ENCODE data around the gene CCL4L2. TPM values are rescaled to one million over a fixed set of nuclear protein-coding genes. Genes with fewer than 3 reads are reported as not detected.
"Not testable (repeated sequence)": the region's sequence is repeated elsewhere in the genome, so short reads cannot be mapped to it uniquely, and the experiment has no call there.

Gene CCL4L2
- total RNA-seq, result 1 to 10 TPM; 4.8 to 6.4 TPM

DNA sequence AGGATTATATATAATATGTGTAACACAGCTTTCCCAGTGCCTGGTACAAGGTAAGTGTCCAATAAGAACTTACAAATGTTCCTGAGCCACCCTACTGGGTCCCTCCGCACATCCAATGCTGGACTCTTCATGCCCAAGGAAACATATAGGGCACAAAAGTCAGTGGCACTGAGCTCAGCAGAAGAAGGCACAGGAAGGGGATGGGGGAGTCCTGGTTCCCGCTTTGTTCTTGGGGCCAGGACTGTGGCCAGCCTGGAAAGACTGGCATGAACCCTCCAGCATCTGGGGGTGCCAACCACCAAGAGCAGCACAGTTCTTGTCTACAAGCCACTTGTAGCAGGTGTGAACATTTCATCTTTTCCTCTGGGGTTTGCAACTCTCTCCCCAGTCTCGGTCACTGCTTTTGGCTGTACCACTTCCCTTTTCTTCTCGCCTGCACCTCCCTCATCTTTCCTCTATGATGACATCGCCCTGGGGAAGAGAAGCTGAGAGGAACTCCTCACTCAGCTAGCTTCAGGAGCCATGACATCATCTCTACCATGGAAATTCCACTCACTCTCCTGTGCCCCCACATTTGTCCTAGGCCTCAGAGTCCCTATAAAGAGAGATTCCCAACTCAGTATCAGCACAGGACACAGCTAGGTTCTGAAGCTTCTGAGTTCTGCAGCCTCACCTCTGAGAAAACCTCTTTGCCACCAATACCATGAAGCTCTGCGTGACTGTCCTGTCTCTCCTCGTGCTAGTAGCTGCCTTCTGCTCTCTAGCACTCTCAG is at the start of gene CCL4L2:
Gene CCL4L2, plus strand, starts transcription at position 625 of the 773 bp plus-strand sequence.
- H3K36me3 Mint-ChIP-seq (ENCODE audit: low read depth); POLR2A ChIA-PET; CTCF ChIA-PET; intact Hi-C loops (cut with DNase I, micrococcal nuclease); H3K4me3 Mint-ChIP-seq; H3K4me1 Mint-ChIP-seq; H3K27ac Mint-ChIP-seq; H3K9me3 Mint-ChIP-seq (ENCODE audit: low read depth); DNase-seq: not testable (repeated sequence)
- peaks cover 15% of the 10 kb centered on the region for H3K27me3 Mint-ChIP-seq
- ATAC-seq, result peak; percentile 23

DNA sequence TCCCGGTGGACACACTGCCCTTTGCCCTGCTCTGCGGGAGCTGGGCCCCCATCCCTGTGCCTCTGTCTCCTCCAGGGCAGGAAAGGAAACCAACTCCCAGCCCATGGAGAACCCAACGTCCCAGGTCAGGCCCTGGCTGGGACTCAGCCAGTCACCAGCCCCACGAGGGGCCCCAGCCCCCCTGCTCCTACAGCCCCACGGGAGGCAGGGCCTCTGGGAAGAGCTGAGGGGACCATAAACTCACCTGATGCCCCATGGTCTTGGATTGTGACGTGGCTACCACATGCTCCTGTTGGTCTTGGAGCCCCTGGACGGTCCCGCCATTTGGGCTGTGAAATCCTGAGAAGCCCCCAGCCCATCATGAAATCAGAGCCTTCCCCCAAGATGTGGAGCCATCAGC is 42.0 kb upstream of the CCL4L2 start:
- intact Hi-C loops (cut with DNase I, micrococcal nuclease); H3K4me1 Mint-ChIP-seq; ATAC-seq; H3K27ac Mint-ChIP-seq; H3K9me3 Mint-ChIP-seq (ENCODE audit: low read depth); DNase-seq; H3K4me3 Mint-ChIP-seq; H3K36me3 Mint-ChIP-seq (ENCODE audit: low read depth); H3K27me3 Mint-ChIP-seq; CTCF ChIA-PET; POLR2A ChIA-PET: not testable (repeated sequence)

DNA sequence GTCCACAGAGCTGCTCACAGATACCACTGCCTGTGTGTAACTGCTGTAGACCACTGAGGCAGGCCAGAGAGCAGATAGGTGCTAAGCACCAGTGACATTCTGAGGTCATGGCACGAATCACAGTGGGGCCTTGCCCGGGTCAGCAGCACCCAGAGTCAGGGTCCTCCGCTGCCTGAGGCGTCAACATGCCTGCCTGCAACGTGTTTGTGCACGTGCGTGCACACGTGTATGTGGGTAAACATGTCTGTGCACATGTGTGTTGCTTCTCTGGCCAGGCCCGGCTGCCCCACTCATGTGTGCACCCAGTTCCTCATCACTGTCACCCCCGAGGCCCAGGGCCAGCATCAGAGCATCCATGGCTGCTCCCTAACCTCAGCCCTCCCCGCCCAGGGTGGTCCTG is 34.3 kb upstream of the CCL4L2 start, which contains the start of gene TBC1D3B:
Gene TBC1D3B, minus strand, starts transcription at position 101 of the 400 bp plus-strand sequence. CDS start 1,586 bp downstream, outside the sequence.
- CTCF ChIA-PET; H3K27me3 Mint-ChIP-seq; H3K4me3 Mint-ChIP-seq; ATAC-seq; DNase-seq; H3K36me3 Mint-ChIP-seq (ENCODE audit: low read depth); intact Hi-C loops (cut with DNase I, micrococcal nuclease); H3K4me1 Mint-ChIP-seq; H3K9me3 Mint-ChIP-seq (ENCODE audit: low read depth); H3K27ac Mint-ChIP-seq; POLR2A ChIA-PET: not testable (repeated sequence)

DNA sequence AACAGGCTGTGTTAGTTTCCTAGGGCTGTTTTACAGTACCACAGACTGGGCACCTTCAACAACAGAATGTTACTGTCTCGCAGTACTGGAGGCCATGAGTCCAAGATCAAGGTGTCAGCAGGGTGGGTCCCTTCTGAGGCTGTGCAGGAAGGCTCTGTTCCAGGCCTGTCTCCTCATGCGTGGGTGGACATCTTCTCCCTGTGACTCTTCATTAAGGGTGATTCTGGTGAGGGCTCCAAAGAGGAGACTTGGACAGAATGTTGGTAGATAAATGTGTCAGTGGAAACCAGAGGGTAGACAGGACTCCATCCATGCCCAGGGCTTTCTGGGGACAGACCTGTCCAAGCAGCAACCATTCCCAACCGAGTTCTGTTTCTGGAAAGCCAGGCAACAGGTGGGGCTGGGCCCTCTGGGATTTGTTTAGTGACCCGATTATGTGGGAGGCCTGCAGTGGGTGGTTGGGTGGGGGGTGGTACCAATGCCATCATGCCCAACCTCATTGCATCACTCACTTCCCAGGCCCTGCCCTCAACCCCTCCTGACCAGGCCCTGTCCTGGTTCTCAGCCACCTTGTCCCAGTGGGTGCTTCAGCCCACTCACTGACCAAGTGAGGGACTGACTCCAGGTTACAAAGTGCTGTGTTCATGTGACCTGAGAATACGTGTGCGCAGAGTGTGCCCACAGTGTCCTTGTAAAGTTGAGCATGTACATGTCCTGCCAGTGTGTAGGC is 29.3 kb upstream of the CCL4L2 start:
- H3K27me3 Mint-ChIP-seq, result peaks cover 11% of the 10 kb centered on the region
- H3K9me3 Mint-ChIP-seq (ENCODE audit: low read depth); intact Hi-C loops (cut with DNase I, micrococcal nuclease); H3K4me1 Mint-ChIP-seq; H3K4me3 Mint-ChIP-seq; POLR2A ChIA-PET; CTCF ChIA-PET; H3K27ac Mint-ChIP-seq; ATAC-seq; H3K36me3 Mint-ChIP-seq (ENCODE audit: low read depth); DNase-seq: not testable (repeated sequence)

DNA sequence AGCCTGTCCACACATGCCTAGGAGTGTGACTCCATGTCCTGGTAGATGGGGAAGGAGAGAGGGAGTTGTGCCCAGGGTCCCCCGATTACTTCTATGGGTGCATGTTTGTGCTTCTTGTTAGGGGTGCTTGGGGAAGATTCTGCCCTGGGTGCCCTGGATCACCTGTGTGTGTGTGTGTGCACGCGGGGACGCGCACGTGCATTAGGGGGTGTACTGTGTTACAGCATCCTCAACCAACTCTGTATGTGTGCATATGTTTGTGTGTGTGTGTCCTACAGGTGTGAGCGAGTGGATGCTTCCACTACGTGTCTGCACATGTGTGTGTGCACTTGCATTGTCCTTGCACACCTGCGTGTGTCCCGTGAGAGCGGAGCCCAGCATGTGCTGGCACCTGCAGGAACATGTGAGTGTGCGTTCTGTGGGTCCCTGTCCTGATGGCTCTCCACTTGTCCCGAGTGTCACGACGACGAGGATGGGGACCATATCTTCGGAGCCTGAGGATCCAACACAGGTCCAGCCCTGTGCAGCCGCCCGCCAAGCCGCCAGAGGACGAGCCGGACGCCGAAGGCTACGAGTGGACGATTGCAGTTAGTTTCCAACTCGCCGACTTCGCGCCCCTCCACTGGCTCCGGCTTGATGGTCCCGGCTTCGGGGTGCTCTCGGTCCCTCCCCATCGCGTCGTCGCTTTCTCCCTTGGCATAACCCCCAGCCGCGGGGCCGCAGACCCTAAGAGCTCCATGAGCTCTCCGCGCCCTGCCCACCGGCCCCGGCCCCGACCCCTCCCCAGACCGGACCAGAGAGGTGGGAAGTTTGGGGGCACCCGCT is 28.5 kb upstream of the CCL4L2 start:
- ChIA-PET POLR2A (no interaction called here), CTCF (no interaction called here)
- DNase-seq, result no peak
- Mint-ChIP-seq H3K27me3 (peaks cover 11% of the 10 kb centered on the region), H3K4me3 (no peak overlapping the region), H3K27ac (no peak overlapping the region), H3K36me3 (ENCODE audit: low read depth) (no peaks in the 10 kb centered on the region), H3K4me1 (no peaks in the 10 kb centered on the region), H3K9me3 (ENCODE audit: low read depth) (no peaks in the 10 kb centered on the region)
- intact Hi-C loops (cut with DNase I, micrococcal nuclease), result no loop called here
- ATAC-seq, result no peak

DNA sequence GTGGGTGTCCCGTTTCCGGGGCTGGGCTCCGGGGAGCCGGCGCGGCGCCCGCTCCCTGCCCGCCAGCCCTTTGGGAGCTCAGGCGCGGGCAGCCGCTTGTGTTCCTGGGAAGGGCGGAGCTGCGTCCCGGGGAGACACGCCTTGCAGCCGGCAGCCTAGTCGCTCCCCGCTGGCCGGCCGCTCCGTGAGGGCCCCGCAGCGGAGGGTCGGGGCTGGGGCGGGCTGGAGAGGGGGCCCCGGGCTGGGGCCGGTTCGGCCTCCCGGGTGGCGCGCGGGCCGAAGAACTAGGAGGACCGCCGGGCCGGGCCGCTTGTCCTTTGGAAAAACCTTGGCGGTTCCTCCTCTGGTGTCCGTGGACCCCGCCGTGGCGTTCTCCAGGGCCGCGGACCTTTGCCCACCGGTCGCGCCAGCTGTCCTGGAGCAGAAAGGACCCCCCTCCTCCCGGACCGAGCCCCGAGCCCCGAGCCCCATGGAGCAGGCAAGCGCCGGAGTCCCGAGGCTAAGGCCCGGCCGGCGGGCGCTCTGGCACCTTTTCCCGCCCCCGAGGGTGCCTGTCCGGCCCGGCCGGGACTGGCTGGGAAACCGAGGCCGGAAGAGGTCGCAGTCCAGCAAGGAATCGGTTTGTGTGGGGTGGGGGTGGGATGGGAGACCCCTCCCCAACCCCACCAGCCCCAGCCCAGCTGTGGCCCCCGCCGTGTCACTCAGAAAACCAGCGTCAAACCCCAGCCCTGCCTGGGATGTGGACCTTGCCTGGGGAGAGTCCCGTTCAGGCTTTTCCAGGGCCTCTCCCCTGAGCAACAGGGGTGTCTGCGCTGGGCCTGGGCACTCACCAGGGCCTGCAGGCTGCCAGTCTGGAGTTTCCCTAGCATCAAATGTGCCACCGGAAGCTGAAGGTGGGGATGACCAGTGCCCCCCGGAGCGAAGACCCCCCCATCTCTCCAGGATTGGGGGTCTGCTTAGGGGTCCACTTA is 27.6 kb upstream of the CCL4L2 start:
- no peaks in the 10 kb centered on the region for H3K36me3 Mint-ChIP-seq (ENCODE audit: low read depth)
- no peak for ATAC-seq
- H3K4me1 Mint-ChIP-seq, result no peaks in the 10 kb centered on the region
- no peaks in the 10 kb centered on the region for H3K9me3 Mint-ChIP-seq (ENCODE audit: low read depth)
- peaks cover 13% of the 10 kb centered on the region for H3K27me3 Mint-ChIP-seq
- CTCF ChIA-PET, result no interaction called here
- intact Hi-C loops (cut with DNase I, micrococcal nuclease), result no loop called here
- POLR2A ChIA-PET, result no interaction called here
- no peak overlapping the region for H3K27ac Mint-ChIP-seq
- no peak overlapping the region for H3K4me3 Mint-ChIP-seq
- DNase-seq, result no peak

DNA sequence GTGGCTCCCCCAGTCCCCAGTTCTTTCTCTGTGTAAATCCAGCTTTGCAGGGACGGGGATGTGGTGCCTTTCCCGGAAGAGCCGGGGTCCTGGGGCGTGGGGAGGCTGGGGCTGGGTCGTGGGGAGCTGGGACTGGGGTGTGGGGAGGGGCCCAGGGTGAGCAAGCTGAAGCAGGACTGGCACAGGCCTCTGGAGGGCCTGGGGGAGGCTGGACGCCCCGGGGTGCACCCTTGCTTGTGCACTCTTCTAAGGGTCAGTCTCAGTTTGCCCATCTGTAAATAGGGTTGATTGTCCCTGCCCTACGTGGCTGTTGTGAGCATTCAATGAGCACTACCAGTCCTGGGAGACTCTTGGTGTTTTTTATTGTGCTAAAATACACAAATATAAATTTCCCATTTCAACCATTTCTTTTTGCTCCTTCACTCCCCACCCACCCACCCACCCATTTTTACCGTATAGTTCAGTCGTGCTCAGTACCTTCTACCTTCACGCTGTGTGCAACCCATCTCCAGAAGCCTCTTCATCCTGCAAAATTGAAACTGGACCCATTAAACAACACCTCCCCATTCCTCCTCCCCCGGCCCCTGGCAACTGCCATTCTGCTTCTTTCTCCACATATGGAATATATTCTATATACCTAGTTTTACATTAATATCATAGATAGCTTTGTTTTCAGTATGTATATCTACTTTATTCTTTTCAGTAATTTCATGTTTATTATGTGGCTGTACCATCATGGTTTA is 26.7 kb upstream of the CCL4L2 start:
- CTCF ChIA-PET, result no interaction called here
- POLR2A ChIA-PET, result no interaction called here
- Mint-ChIP-seq H3K4me1 (peaks cover 4% of the 10 kb centered on the region), H3K4me3 (no peak overlapping the region), H3K9me3 (ENCODE audit: low read depth) (no peaks in the 10 kb centered on the region), H3K27ac (no peak overlapping the region), H3K27me3 (peaks cover 13% of the 10 kb centered on the region), H3K36me3 (ENCODE audit: low read depth) (no peaks in the 10 kb centered on the region)
- intact Hi-C loops (cut with DNase I, micrococcal nuclease), result no loop called here
- ATAC-seq (no peak), DNase-seq (no peak)

DNA sequence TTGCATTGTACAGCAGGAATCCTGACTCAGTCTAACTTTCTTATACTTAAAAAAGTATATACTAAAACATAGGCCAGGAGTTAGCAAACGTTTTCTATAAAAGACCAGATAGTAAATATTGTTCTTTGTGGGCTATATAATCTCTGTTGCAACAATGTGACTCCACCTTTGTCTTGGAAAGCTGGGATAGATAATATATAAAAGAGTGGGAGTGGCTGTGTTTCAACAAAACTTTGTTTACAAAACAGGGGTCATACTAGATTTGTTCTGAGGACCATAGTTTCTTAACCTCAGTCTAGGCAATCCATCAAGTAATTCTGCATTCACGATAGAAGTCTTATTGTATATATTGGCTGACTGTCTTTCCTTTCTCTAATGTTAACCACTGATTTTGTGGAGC is 25.4 kb upstream of the CCL4L2 start:
- ATAC-seq, result no peak
- DNase-seq, result no peak
- Mint-ChIP-seq H3K27me3 (peaks cover 13% of the 10 kb centered on the region), H3K9me3 (ENCODE audit: low read depth) (no peaks in the 10 kb centered on the region), H3K36me3 (ENCODE audit: low read depth) (no peaks in the 10 kb centered on the region), H3K4me3 (no peak overlapping the region), H3K27ac (no peak overlapping the region), H3K4me1 (peaks cover 4% of the 10 kb centered on the region)
- ChIA-PET POLR2A (no interaction called here), CTCF (no interaction called here)
- intact Hi-C loops (cut with DNase I, micrococcal nuclease), result no loop called here

DNA sequence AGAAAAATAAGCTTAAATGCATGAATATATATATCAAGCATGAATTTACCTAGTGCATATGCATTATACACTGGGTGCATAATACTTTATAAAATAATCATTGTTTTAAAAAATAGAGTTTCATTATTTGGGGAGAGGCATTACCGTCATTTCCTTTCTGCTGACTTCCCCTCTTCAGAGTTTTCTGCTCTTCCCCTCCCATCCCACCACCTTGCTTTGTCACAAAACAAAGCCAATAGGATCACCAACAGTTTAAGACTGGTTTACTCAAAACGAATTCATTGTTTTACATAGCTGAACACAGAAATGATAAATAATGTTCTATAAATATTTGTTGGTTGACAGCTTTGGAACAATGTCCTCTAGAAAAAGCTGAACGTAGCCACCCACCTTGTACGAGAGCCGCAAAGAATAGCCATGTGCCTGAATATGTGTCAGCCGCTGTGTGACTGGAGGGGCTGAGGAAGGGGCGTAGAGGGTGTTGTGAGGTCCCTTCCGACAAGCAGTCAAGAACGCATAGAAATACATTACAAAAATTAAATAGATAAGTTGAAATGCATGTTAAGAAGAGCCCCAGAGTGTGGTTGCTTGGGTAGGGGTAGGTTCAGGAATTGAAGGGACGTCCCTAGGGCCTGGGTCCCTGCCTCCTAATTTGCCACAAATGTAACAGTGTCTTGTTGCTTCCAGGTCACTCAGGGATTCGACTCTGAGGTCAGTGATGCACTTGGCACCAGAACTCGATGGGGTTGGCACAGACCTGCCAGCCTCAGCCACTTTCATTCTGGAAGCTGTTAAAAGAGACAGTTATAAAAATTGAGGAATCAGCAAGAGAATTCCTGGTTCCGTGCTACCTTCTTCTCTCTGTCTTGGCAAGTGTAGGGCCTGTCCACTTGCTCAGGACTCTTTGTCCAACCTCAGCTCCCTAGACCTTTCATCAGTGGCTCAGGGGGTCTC is 23.8 kb upstream of the CCL4L2 start:
- DNase-seq; H3K27ac Mint-ChIP-seq; POLR2A ChIA-PET; H3K36me3 Mint-ChIP-seq (ENCODE audit: low read depth); H3K4me1 Mint-ChIP-seq; H3K9me3 Mint-ChIP-seq (ENCODE audit: low read depth); CTCF ChIA-PET; ATAC-seq; H3K27me3 Mint-ChIP-seq; intact Hi-C loops (cut with DNase I, micrococcal nuclease); H3K4me3 Mint-ChIP-seq: not testable (repeated sequence)

Measured in activated CD4-positive, alpha-beta T cell treated with anti-CD3 and anti-CD28 coated beads for 36 hours (primary cell).